ENCODE data around the gene TSGA10. TPM values are rescaled to one million over a fixed set of nuclear protein-coding genes. Genes with fewer than 3 reads are reported as not detected.

Gene TSGA10
- total and polyA plus RNA-seq, 2 experiments from 2014 or later: 6.4 to 24.2 TPM

DNA sequence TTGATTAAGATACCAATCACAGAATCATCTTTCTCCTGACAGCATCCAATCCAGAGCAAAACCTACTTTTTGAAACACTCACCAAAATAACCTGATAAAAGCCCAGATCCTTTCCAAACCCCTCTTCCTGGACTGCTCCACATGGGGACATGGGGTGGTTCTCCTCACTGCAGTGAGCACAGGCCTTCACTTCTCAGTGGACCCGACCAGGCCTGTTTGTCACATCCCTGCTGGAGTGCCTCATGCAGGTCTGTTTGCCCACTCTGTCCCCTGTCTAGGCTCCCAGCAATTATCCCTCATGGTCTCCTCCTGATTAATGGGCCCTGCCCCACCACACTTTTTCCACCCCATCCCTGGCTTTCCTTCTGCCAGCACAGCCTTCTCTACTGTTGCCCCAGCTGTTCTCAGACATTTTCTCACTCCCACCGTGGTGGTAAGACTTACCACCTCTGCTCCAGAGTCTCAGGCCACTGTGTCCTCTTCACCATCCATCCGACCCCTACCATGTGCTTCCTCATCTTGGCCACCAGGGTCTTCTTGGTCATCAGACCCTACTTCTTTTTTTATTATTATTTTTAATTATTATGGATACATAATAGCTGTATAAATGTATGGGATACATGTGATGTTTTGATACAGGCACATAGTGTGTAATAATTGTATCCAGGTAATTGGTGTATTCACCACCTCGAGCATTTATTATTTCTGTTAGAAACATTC lies 47.4 kb upstream of the TSGA10 start:
- no peaks in the 10 kb centered on the region for H3F3A ChIP-seq (replicated peaks; ENCODE audit: low read depth)
- Mint-ChIP-seq H3K4me3 (no peak overlapping the region), H3K9me3 (peaks cover 50% of the 10 kb centered on the region), H3K27ac (no peak overlapping the region), H3K4me1 (peaks cover 2% of the 10 kb centered on the region; the same call in 1 of the 3 replicates), H3K36me3 (ENCODE audit: low read depth) (peaks cover 62% of the 10 kb centered on the region), H3K27me3 (ENCODE audit: insufficient read depth, low read depth, poor library complexity) (peaks cover 14% of the 10 kb centered on the region)
- H3K79me2 ChIP-seq (replicated peaks; ENCODE audit: insufficient read depth): no peaks in the 10 kb centered on the region
- no peaks in the 10 kb centered on the region for H3K4me1 ChIP-seq (ENCODE audit: insufficient read depth)
- peak; percentile 13 for DNase-seq (ENCODE audit: low spot score)
- no peak overlapping the region for H3K27ac ChIP-seq (ENCODE audit: low read depth)
- no peaks in the 10 kb centered on the region for H4K20me1 ChIP-seq (replicated peaks; ENCODE audit: insufficient read depth)
- no peaks in the 10 kb centered on the region; the same call in 1 of the 2 replicates for H3K9me2 ChIP-seq (ENCODE audit: insufficient read depth)
- no peak overlapping the region for H3K4me2 ChIP-seq
- no peak for ATAC-seq
- TF ChIP-seq, protein P1, sequence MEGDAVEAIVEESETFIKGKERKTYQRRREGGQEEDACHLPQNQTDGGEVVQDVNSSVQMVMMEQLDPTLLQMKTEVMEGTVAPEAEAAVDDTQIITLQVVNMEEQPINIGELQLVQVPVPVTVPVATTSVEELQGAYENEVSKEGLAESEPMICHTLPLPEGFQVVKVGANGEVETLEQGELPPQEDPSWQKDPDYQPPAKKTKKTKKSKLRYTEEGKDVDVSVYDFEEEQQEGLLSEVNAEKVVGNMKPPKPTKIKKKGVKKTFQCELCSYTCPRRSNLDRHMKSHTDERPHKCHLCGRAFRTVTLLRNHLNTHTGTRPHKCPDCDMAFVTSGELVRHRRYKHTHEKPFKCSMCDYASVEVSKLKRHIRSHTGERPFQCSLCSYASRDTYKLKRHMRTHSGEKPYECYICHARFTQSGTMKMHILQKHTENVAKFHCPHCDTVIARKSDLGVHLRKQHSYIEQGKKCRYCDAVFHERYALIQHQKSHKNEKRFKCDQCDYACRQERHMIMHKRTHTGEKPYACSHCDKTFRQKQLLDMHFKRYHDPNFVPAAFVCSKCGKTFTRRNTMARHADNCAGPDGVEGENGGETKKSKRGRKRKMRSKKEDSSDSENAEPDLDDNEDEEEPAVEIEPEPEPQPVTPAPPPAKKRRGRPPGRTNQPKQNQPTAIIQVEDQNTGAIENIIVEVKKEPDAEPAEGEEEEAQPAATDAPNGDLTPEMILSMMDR (conservative IDR thresholded peaks at IDR 0.05; ENCODE audit: low read depth in 2 of 2): peak in 1 of 2 experiments; percentile 24; a peak in 2 of 4 replicates
- no peak for TF ChIP-seq EZH2phosphoT487 (IDR thresholded peaks at IDR 0.05; ENCODE audit: unreplicated experiment)
- no peaks in the 10 kb centered on the region for H3K27me3 ChIP-seq (ENCODE audit: insufficient read depth)
- H3K4me3 ChIP-seq: no peak overlapping the region
- no peak overlapping the region for H2AFZ ChIP-seq
- peaks cover 21% of the 10 kb centered on the region; the same call in 1 of the 2 replicates for H3K36me3 ChIP-seq (ENCODE audit: insufficient read depth)

DNA sequence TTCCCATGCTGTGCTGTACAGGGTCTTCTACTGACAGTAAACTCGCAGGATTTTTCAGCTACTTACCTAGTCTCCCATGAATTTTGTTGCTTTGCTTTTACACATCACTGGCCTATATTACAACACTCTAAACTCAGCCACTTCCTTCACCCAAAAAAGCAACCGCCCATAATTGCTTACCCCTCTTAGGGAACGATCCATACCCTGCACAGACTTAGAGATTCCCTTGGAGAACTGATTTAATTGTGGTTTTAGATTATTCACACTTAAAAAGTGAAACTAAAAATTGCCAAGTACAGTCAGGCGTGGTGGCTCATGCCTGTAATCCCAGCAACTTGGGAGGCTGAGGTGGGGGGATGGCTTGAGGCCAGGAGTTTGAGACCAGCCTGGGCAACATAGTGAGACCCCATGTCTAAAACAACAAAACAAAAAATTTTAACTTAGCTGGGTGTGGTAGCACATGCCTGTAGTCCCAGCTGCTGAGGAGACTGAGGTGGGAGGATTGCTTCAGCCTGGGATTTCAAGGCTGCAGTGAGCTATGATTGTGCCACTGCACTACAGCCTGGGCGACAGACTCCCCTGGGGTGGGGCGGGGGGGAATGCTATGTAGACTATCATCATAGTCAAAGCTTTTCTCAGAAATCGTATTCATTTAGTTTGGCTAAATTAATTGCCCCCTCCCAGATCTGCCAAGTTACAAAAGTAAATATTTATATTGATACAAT lies 45.5 kb upstream of the TSGA10 start:
- H3K4me1 ChIP-seq (ENCODE audit: insufficient read depth): no peaks in the 10 kb centered on the region
- Mint-ChIP-seq H3K4me3 (no peak overlapping the region), H3K27ac (no peak overlapping the region), H3K27me3 (ENCODE audit: insufficient read depth, low read depth, poor library complexity) (peaks cover 7% of the 10 kb centered on the region), H3K36me3 (ENCODE audit: low read depth) (peaks cover 58% of the 10 kb centered on the region), H3K4me1 (no peaks in the 10 kb centered on the region), H3K9me3 (peaks cover 32% of the 10 kb centered on the region)
- no peak overlapping the region for H3K27ac ChIP-seq (ENCODE audit: low read depth)
- no peak overlapping the region for H2AFZ ChIP-seq
- ATAC-seq: no peak
- no peaks in the 10 kb centered on the region for H3F3A ChIP-seq (replicated peaks; ENCODE audit: low read depth)
- no peak overlapping the region for H3K4me2 ChIP-seq
- H3K4me3 ChIP-seq: no peak overlapping the region
- H4K20me1 ChIP-seq (replicated peaks; ENCODE audit: insufficient read depth): 0 out of 2 replicates have a peak, but pooled peaks cover 4% of the 10 kb centered on the region
- H3K9me2 ChIP-seq (ENCODE audit: insufficient read depth): no peaks in the 10 kb centered on the region; the same call in 1 of the 2 replicates
- DNase-seq (ENCODE audit: low spot score): no peak
- no peaks in the 10 kb centered on the region for H3K27me3 ChIP-seq (ENCODE audit: insufficient read depth)
- no peaks in the 10 kb centered on the region for H3K79me2 ChIP-seq (replicated peaks; ENCODE audit: insufficient read depth)
- peaks cover 27% of the 10 kb centered on the region for H3K36me3 ChIP-seq (ENCODE audit: insufficient read depth)
- TF ChIP-seq EZH2phosphoT487 (IDR thresholded peaks at IDR 0.05; ENCODE audit: unreplicated experiment) (no peak), STAT1 (IDR thresholded peaks at IDR 0.05; ENCODE audit: unreplicated experiment) (no peak), NANOG (IDR thresholded peaks at IDR 0.05; ENCODE audit: borderline replicate concordance) (no peak), ZNF331 (CRISPR knock-in tag; IDR thresholded peaks at IDR 0.05; ENCODE audit: low read depth) (no peak), POLR2AphosphoS5 (IDR thresholded peaks at IDR 0.05; ENCODE audit: low read depth) (no peak), ZNF114 (CRISPR knock-in tag; IDR thresholded peaks at IDR 0.05) (no peak), EZH2 (IDR thresholded peaks at IDR 0.05; ENCODE audit: low read depth, unreplicated experiment) (no peak), CREB1 (CRISPR knock-in tag; IDR thresholded peaks at IDR 0.05; ENCODE audit: low read depth) (no peak)
- TF ChIP-seq, protein P2, sequence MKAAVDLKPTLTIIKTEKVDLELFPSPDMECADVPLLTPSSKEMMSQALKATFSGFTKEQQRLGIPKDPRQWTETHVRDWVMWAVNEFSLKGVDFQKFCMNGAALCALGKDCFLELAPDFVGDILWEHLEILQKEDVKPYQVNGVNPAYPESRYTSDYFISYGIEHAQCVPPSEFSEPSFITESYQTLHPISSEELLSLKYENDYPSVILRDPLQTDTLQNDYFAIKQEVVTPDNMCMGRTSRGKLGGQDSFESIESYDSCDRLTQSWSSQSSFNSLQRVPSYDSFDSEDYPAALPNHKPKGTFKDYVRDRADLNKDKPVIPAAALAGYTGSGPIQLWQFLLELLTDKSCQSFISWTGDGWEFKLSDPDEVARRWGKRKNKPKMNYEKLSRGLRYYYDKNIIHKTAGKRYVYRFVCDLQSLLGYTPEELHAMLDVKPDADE (IDR thresholded peaks at IDR 0.05): no peak
- TF ChIP-seq, protein P1 (conservative IDR thresholded peaks at IDR 0.05; ENCODE audit: low read depth in 2 of 2): no peak
- TF ChIP-seq, protein P3, sequence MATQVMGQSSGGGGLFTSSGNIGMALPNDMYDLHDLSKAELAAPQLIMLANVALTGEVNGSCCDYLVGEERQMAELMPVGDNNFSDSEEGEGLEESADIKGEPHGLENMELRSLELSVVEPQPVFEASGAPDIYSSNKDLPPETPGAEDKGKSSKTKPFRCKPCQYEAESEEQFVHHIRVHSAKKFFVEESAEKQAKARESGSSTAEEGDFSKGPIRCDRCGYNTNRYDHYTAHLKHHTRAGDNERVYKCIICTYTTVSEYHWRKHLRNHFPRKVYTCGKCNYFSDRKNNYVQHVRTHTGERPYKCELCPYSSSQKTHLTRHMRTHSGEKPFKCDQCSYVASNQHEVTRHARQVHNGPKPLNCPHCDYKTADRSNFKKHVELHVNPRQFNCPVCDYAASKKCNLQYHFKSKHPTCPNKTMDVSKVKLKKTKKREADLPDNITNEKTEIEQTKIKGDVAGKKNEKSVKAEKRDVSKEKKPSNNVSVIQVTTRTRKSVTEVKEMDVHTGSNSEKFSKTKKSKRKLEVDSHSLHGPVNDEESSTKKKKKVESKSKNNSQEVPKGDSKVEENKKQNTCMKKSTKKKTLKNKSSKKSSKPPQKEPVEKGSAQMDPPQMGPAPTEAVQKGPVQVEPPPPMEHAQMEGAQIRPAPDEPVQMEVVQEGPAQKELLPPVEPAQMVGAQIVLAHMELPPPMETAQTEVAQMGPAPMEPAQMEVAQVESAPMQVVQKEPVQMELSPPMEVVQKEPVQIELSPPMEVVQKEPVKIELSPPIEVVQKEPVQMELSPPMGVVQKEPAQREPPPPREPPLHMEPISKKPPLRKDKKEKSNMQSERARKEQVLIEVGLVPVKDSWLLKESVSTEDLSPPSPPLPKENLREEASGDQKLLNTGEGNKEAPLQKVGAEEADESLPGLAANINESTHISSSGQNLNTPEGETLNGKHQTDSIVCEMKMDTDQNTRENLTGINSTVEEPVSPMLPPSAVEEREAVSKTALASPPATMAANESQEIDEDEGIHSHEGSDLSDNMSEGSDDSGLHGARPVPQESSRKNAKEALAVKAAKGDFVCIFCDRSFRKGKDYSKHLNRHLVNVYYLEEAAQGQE (IDR thresholded peaks at IDR 0.05; ENCODE audit: unreplicated experiment): no peak

All from GM23338 (cell line).